Measurements from ENCODE around the gene CDON. TPM values are rescaled to one million over a fixed set of nuclear protein-coding genes. Genes with fewer than 3 reads are reported as not detected.

The CDON gene, protein sequence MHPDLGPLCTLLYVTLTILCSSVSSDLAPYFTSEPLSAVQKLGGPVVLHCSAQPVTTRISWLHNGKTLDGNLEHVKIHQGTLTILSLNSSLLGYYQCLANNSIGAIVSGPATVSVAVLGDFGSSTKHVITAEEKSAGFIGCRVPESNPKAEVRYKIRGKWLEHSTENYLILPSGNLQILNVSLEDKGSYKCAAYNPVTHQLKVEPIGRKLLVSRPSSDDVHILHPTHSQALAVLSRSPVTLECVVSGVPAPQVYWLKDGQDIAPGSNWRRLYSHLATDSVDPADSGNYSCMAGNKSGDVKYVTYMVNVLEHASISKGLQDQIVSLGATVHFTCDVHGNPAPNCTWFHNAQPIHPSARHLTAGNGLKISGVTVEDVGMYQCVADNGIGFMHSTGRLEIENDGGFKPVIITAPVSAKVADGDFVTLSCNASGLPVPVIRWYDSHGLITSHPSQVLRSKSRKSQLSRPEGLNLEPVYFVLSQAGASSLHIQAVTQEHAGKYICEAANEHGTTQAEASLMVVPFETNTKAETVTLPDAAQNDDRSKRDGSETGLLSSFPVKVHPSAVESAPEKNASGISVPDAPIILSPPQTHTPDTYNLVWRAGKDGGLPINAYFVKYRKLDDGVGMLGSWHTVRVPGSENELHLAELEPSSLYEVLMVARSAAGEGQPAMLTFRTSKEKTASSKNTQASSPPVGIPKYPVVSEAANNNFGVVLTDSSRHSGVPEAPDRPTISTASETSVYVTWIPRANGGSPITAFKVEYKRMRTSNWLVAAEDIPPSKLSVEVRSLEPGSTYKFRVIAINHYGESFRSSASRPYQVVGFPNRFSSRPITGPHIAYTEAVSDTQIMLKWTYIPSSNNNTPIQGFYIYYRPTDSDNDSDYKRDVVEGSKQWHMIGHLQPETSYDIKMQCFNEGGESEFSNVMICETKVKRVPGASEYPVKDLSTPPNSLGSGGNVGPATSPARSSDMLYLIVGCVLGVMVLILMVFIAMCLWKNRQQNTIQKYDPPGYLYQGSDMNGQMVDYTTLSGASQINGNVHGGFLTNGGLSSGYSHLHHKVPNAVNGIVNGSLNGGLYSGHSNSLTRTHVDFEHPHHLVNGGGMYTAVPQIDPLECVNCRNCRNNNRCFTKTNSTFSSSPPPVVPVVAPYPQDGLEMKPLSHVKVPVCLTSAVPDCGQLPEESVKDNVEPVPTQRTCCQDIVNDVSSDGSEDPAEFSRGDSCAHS (N-terminal part only)
- total RNA-seq (2021) = 33.0 to 34.1 TPM (median 33.3 TPM) in 3 replicates
- percentile 79 among the genes with signal in this experiment for Bru-seq, nascent RNA
- long read RNA-seq, experiment 1, partial matches to known transcripts = 13 of 42 reads
- long read RNA-seq, experiment 1, other reads (novel, unspliced or antisense) = 28 of 42 reads
- long read RNA-seq, experiment 2, partial matches to known transcripts = 6 of 20 reads
- long read RNA-seq, experiment 2, other reads (novel, unspliced or antisense) = 14 of 20 reads
- long read RNA-seq, experiment 3 = 0 reads

DNA sequence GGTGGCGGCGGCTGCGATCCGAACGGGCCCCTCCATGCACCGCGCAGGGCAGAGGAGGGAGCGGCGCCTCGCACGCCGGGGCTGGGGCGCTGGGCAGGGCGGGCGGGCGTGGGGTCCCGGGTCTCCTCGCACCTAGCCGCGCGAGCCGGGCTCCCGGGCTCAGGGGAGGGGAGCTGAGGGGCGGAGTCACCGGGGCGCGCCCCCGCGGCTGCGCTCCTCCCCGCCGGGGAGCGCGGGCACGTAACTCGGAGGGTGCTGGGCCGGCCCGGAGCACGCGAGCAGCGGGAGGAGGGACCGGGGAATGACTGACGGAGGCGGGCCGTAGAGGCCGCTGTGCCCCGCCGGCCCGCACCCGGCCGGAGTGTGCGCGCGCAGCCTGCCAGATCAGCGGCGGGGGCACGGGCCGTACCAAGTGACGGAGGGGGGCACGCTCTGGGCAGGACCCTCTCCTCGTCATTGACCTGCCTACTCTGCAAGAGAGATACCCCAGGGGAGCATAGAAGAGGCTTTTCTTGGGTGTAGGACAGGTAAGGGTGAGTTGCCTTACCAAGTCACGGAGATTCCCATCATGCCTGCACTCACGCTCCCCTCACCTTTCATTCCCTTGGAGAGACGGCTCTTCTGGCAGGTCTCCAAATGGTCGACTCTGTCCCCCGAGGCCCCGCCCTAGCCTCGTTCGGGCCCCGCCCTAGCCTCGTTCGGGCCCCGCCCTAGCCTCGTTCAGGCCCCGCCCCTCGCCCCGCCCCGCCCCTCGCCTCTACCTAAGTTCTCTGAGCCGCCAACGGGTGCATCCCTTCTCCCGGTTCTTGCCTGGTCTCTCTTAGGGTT lies at the start of gene CDON:
Gene CDON, minus strand, starts transcription at position 188 of the 828 bp plus-strand sequence. CDS start 39,390 bp downstream, outside the sequence.
- ATAC-seq (peak; percentile 93), DNase-seq (ENCODE audit: low spot score) (peak; percentile 91)
- peak within 1 kb of the TSS; percentile 99 for H3K27ac Mint-ChIP-seq
- CTCF ChIA-PET = interaction anchor here (0.6 to 4.2 kb wide), 13 partner anchors 10 to 131 kb away, joined by 3 to 30 read pairs (median 5); no protein-coding TSS in a partner anchor
- peak within 1 kb of the TSS; percentile 85 for H3K4me3 Mint-ChIP-seq
- POLR2A ChIA-PET = interaction anchor here (0.6 to 2.0 kb wide), 2 partner anchors 10 to 26 kb away, joined by 3 to 5 read pairs; no protein-coding TSS in a partner anchor
- H3K36me3 Mint-ChIP-seq = no peaks in the 10 kb centered on the region
- H3K4me1 Mint-ChIP-seq = peaks cover 29% of the 10 kb centered on the region
- no peaks in the 10 kb centered on the region for H3K27me3 Mint-ChIP-seq (ENCODE audit: low read depth)
- H3K9me3 Mint-ChIP-seq = peaks cover 12% of the 10 kb centered on the region
- TF ChIP-seq CBFB (CRISPR knock-in tag; IDR thresholded peaks at IDR 0.05; ENCODE audit: low read depth) (peak; percentile 2; the same call in 1 of the 2 replicates), EMX1 (CRISPR knock-in tag; IDR thresholded peaks at IDR 0.05) (no peak)
- TF ChIP-seq, protein P1, sequence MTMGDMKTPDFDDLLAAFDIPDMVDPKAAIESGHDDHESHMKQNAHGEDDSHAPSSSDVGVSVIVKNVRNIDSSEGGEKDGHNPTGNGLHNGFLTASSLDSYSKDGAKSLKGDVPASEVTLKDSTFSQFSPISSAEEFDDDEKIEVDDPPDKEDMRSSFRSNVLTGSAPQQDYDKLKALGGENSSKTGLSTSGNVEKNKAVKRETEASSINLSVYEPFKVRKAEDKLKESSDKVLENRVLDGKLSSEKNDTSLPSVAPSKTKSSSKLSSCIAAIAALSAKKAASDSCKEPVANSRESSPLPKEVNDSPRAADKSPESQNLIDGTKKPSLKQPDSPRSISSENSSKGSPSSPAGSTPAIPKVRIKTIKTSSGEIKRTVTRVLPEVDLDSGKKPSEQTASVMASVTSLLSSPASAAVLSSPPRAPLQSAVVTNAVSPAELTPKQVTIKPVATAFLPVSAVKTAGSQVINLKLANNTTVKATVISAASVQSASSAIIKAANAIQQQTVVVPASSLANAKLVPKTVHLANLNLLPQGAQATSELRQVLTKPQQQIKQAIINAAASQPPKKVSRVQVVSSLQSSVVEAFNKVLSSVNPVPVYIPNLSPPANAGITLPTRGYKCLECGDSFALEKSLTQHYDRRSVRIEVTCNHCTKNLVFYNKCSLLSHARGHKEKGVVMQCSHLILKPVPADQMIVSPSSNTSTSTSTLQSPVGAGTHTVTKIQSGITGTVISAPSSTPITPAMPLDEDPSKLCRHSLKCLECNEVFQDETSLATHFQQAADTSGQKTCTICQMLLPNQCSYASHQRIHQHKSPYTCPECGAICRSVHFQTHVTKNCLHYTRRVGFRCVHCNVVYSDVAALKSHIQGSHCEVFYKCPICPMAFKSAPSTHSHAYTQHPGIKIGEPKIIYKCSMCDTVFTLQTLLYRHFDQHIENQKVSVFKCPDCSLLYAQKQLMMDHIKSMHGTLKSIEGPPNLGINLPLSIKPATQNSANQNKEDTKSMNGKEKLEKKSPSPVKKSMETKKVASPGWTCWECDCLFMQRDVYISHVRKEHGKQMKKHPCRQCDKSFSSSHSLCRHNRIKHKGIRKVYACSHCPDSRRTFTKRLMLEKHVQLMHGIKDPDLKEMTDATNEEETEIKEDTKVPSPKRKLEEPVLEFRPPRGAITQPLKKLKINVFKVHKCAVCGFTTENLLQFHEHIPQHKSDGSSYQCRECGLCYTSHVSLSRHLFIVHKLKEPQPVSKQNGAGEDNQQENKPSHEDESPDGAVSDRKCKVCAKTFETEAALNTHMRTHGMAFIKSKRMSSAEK (CRISPR knock-in tag; IDR thresholded peaks at IDR 0.05; ENCODE audit: borderline replicate concordance) = no peak
- TF ChIP-seq, protein P2, sequence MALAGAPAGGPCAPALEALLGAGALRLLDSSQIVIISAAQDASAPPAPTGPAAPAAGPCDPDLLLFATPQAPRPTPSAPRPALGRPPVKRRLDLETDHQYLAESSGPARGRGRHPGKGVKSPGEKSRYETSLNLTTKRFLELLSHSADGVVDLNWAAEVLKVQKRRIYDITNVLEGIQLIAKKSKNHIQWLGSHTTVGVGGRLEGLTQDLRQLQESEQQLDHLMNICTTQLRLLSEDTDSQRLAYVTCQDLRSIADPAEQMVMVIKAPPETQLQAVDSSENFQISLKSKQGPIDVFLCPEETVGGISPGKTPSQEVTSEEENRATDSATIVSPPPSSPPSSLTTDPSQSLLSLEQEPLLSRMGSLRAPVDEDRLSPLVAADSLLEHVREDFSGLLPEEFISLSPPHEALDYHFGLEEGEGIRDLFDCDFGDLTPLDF (CRISPR knock-in tag; IDR thresholded peaks at IDR 0.05) = no peak
- TF ChIP-seq, protein P3, sequence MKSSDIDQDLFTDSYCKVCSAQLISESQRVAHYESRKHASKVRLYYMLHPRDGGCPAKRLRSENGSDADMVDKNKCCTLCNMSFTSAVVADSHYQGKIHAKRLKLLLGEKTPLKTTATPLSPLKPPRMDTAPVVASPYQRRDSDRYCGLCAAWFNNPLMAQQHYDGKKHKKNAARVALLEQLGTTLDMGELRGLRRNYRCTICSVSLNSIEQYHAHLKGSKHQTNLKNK (CRISPR knock-in tag; IDR thresholded peaks at IDR 0.05) = no peak
- TF ChIP-seq, protein P4, sequence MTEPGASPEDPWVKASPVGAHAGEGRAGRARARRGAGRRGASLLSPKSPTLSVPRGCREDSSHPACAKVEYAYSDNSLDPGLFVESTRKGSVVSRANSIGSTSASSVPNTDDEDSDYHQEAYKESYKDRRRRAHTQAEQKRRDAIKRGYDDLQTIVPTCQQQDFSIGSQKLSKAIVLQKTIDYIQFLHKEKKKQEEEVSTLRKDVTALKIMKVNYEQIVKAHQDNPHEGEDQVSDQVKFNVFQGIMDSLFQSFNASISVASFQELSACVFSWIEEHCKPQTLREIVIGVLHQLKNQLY (CRISPR knock-in tag; IDR thresholded peaks at IDR 0.05) = no peak
- TF ChIP-seq, protein P5, sequence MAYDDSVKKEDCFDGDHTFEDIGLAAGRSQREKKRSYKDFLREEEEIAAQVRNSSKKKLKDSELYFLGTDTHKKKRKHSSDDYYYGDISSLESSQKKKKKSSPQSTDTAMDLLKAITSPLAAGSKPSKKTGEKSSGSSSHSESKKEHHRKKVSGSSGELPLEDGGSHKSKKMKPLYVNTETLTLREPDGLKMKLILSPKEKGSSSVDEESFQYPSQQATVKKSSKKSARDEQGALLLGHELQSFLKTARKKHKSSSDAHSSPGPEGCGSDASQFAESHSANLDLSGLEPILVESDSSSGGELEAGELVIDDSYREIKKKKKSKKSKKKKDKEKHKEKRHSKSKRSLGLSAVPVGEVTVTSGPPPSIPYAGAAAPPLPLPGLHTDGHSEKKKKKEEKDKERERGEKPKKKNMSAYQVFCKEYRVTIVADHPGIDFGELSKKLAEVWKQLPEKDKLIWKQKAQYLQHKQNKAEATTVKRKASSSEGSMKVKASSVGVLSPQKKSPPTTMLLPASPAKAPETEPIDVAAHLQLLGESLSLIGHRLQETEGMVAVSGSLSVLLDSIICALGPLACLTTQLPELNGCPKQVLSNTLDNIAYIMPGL (CRISPR knock-in tag; IDR thresholded peaks at IDR 0.05) = peak; percentile 74; the same call in 1 of the 2 replicates
- TF ChIP-seq, protein P6, sequence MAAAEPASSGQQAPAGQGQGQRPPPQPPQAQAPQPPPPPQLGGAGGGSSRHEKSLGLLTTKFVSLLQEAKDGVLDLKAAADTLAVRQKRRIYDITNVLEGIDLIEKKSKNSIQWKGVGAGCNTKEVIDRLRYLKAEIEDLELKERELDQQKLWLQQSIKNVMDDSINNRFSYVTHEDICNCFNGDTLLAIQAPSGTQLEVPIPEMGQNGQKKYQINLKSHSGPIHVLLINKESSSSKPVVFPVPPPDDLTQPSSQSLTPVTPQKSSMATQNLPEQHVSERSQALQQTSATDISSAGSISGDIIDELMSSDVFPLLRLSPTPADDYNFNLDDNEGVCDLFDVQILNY (CRISPR knock-in tag; IDR thresholded peaks at IDR 0.05) = peak; percentile 49; the same call in 1 of the 2 replicates
- TF ChIP-seq, protein P7, sequence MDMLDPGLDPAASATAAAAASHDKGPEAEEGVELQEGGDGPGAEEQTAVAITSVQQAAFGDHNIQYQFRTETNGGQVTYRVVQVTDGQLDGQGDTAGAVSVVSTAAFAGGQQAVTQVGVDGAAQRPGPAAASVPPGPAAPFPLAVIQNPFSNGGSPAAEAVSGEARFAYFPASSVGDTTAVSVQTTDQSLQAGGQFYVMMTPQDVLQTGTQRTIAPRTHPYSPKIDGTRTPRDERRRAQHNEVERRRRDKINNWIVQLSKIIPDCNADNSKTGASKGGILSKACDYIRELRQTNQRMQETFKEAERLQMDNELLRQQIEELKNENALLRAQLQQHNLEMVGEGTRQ (CRISPR knock-in tag; IDR thresholded peaks at IDR 0.05) = 0 out of 2 replicates have a peak, but pooled peaks have one; percentile 24
- TF ChIP-seq, protein P8, sequence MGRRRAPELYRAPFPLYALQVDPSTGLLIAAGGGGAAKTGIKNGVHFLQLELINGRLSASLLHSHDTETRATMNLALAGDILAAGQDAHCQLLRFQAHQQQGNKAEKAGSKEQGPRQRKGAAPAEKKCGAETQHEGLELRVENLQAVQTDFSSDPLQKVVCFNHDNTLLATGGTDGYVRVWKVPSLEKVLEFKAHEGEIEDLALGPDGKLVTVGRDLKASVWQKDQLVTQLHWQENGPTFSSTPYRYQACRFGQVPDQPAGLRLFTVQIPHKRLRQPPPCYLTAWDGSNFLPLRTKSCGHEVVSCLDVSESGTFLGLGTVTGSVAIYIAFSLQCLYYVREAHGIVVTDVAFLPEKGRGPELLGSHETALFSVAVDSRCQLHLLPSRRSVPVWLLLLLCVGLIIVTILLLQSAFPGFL (CRISPR knock-in tag; IDR thresholded peaks at IDR 0.05; ENCODE audit: borderline replicate concordance) = no peak
- TF ChIP-seq, protein P9, sequence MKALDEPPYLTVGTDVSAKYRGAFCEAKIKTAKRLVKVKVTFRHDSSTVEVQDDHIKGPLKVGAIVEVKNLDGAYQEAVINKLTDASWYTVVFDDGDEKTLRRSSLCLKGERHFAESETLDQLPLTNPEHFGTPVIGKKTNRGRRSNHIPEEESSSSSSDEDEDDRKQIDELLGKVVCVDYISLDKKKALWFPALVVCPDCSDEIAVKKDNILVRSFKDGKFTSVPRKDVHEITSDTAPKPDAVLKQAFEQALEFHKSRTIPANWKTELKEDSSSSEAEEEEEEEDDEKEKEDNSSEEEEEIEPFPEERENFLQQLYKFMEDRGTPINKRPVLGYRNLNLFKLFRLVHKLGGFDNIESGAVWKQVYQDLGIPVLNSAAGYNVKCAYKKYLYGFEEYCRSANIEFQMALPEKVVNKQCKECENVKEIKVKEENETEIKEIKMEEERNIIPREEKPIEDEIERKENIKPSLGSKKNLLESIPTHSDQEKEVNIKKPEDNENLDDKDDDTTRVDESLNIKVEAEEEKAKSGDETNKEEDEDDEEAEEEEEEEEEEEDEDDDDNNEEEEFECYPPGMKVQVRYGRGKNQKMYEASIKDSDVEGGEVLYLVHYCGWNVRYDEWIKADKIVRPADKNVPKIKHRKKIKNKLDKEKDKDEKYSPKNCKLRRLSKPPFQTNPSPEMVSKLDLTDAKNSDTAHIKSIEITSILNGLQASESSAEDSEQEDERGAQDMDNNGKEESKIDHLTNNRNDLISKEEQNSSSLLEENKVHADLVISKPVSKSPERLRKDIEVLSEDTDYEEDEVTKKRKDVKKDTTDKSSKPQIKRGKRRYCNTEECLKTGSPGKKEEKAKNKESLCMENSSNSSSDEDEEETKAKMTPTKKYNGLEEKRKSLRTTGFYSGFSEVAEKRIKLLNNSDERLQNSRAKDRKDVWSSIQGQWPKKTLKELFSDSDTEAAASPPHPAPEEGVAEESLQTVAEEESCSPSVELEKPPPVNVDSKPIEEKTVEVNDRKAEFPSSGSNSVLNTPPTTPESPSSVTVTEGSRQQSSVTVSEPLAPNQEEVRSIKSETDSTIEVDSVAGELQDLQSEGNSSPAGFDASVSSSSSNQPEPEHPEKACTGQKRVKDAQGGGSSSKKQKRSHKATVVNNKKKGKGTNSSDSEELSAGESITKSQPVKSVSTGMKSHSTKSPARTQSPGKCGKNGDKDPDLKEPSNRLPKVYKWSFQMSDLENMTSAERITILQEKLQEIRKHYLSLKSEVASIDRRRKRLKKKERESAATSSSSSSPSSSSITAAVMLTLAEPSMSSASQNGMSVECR (CRISPR knock-in tag; IDR thresholded peaks at IDR 0.05; ENCODE audit: borderline replicate concordance) = no peak
